MG63 (cell line): ENCODE measurements around the gene FAAP100. TPM values are rescaled to one million over a fixed set of nuclear protein-coding genes. Genes with fewer than 3 reads are reported as not detected.
"Not testable (repeated sequence)": the region's sequence is repeated elsewhere in the genome, so short reads cannot be mapped to it uniquely, and the experiment has no call there.

Source experiments
- DNase-seq: peaks from one replicate; pipeline ENCODE4 v3.0.0-alpha.2; 2020
- H3K27me3 ChIP-seq: fragments of 250-450 bp; sonication (Bioruptor Pico); 2 replicates; pipeline ENCODE4 v1.5.1; 2020; ENCODE audit warnings: mild to moderate bottlenecking, moderate library complexity
- H3K36me3 ChIP-seq: fragments of 250-450 bp; sonication (Bioruptor Pico); 2 replicates; pipeline ENCODE4 v1.5.1; 2020; ENCODE audit warnings: mild to moderate bottlenecking, moderate library complexity
- H3K4me3 ChIP-seq: fragments of 250-450 bp; sonication (Bioruptor Pico); 2 replicates; pipeline ENCODE4 v1.5.1; 2020; ENCODE audit warnings: mild to moderate bottlenecking, moderate library complexity
- H3K9me3 ChIP-seq: fragments of 250-450 bp; sonication (Bioruptor Pico); 2 replicates; pipeline ENCODE4 v1.5.1; 2020; ENCODE audit warnings: mild to moderate bottlenecking, moderate library complexity
- total RNA-seq: library from RNA; depleted of rRNA; stranded (reverse); fragments of >200 nt; shearing (Covaris generic); gene quantifications from 2 replicates; pipeline ENCODE4 v1.2.3, GENCODE V29; 2014; ENCODE audit warnings: low replicate concordance

The FAAP100 gene
- total RNA-seq, 1 experiment from 2014 or later, result 41.7 TPM

- no peaks in the 10 kb centered on the region for H3K9me3 ChIP-seq
- H3K36me3 ChIP-seq, result peaks cover 22% of the 10 kb centered on the region
- DNase-seq, result no peak
- no peaks in the 10 kb centered on the region for H3K27me3 ChIP-seq
- no peak overlapping the region for H3K4me3 ChIP-seq
Observed at GRCh38 chr17:81536299-81537290, 15.6 kb downstream of the FAAP100 start.

- Histone ChIP-seq H3K27me3 (no peaks in the 10 kb centered on the region), H3K9me3 (no peaks in the 10 kb centered on the region), H3K36me3 (peaks cover 13% of the 10 kb centered on the region), H3K4me3 (no peak overlapping the region)
- DNase-seq, result no peak
Observed at GRCh38 chr17:81535480-81536298, 16.5 kb downstream of the FAAP100 start.

- no peak for DNase-seq
- Histone ChIP-seq H3K9me3 (no peaks in the 10 kb centered on the region), H3K4me3 (no peak overlapping the region), H3K27me3 (no peaks in the 10 kb centered on the region), H3K36me3 (peaks cover 6% of the 10 kb centered on the region)
Observed at GRCh38 chr17:81535007-81535328, 17.2 kb downstream of the FAAP100 start.

- no peak overlapping the region for H3K4me3 ChIP-seq
- H3K9me3 ChIP-seq, result no peaks in the 10 kb centered on the region
- no peaks in the 10 kb centered on the region for H3K27me3 ChIP-seq
- DNase-seq, result no peak
- H3K36me3 ChIP-seq, result peaks cover 1% of the 10 kb centered on the region
Observed at GRCh38 chr17:81534157-81535006, 17.8 kb downstream of the FAAP100 start.

GRCh38 chr17:81533339-81534141 lies 18.6 kb downstream of the FAAP100 start:
- Histone ChIP-seq H3K36me3 (no peaks in the 10 kb centered on the region; the same call in 1 of the 2 replicates), H3K4me3 (no peak overlapping the region), H3K27me3 (no peaks in the 10 kb centered on the region), H3K9me3 (no peaks in the 10 kb centered on the region)
- no peak for DNase-seq

GRCh38 chr17:81532490-81533287 lies 19.5 kb downstream of the FAAP100 start:
- H3K27me3 ChIP-seq, result no peaks in the 10 kb centered on the region
- H3K9me3 ChIP-seq, result no peaks in the 10 kb centered on the region
- H3K36me3 ChIP-seq, result no peaks in the 10 kb centered on the region
- no peak overlapping the region for H3K4me3 ChIP-seq
- no peak for DNase-seq

GRCh38 chr17:81531998-81532404 lies 20.2 kb downstream of the FAAP100 start:
- not testable (repeated sequence) for H3K9me3 ChIP-seq, DNase-seq, H3K4me3 ChIP-seq, H3K36me3 ChIP-seq, H3K27me3 ChIP-seq

- H3K27me3 ChIP-seq, H3K36me3 ChIP-seq, H3K4me3 ChIP-seq, DNase-seq, H3K9me3 ChIP-seq: not testable (repeated sequence)
Observed at GRCh38 chr17:81531013-81531412, 21.1 kb downstream of the FAAP100 start.

GRCh38 chr17:81529437-81529803 lies 22.7 kb downstream of the FAAP100 start:
- Histone ChIP-seq H3K27me3 (no peaks in the 10 kb centered on the region), H3K9me3 (no peaks in the 10 kb centered on the region), H3K36me3 (no peaks in the 10 kb centered on the region), H3K4me3 (no peak overlapping the region)
- DNase-seq, result no peak

- H3K36me3 ChIP-seq, result no peaks in the 10 kb centered on the region
- no peak for DNase-seq
- H3K9me3 ChIP-seq, result no peaks in the 10 kb centered on the region
- no peaks in the 10 kb centered on the region for H3K27me3 ChIP-seq
- H3K4me3 ChIP-seq, result no peak overlapping the region
Observed at GRCh38 chr17:81528651-81529436, 23.3 kb downstream of the FAAP100 start.

- Histone ChIP-seq H3K9me3 (no peaks in the 10 kb centered on the region), H3K36me3 (no peaks in the 10 kb centered on the region), H3K27me3 (no peaks in the 10 kb centered on the region), H3K4me3 (no peak overlapping the region)
- no peak for DNase-seq
Observed at GRCh38 chr17:81528384-81528650, 23.8 kb downstream of the FAAP100 start.

GRCh38 chr17:81527591-81528383 lies 24.4 kb downstream of the FAAP100 start, which contains the start of gene FSCN2:
TSS of gene FSCN2 (plus strand) at chr17:81528377. CDS start at chr17:81528532, 155 bp downstream.
- no peak within 1 kb of the TSS for H3K4me3 ChIP-seq
- DNase-seq, result no peak
- no peaks in the 10 kb centered on the region for H3K36me3 ChIP-seq
- no peaks in the 10 kb centered on the region for H3K9me3 ChIP-seq
- no peaks in the 10 kb centered on the region for H3K27me3 ChIP-seq

GRCh38 chr17:81526662-81527571 lies 25.2 kb downstream of the FAAP100 start:
- Histone ChIP-seq H3K27me3 (no peaks in the 10 kb centered on the region), H3K9me3 (no peaks in the 10 kb centered on the region), H3K36me3 (no peaks in the 10 kb centered on the region), H3K4me3 (no peak overlapping the region)
- DNase-seq, result peak; percentile 0
